Neural cell (in vitro differentiated cells): ENCODE results near the gene PCDH9. TPM values are rescaled to one million over a fixed set of nuclear protein-coding genes. Genes with fewer than 3 reads are reported as not detected.

Experiments used
- H2AFZ ChIP-seq: fragments of 200-600, 300-800 bp; sonication (generic), shearing (Covaris generic); 2 replicates; pipeline ENCODE4 v1.6.0; 2014; ENCODE audit warnings: low read depth, mild to moderate bottlenecking, antibody characterized with exemption, low read length, moderate library complexity
- H3F3A ChIP-seq: fragments of 200-600 bp; shearing (Covaris generic); 2 replicates; pipeline ENCODE4 v1.6.1; 2016; ENCODE audit warnings: mild to moderate bottlenecking, moderate library complexity, mixed read lengths, antibody characterized with exemption, low read length; ENCODE audit not compliant: insufficient read depth, poor library complexity, severe bottlenecking
- H3K27ac ChIP-seq: fragments of 200-600, 300-800 bp; sonication (generic), shearing (Covaris generic); 2 replicates; pipeline ENCODE4 v1.5.1; 2014; ENCODE audit warnings: mild to moderate bottlenecking, low read length, moderate library complexity
- H3K27me3 ChIP-seq: fragments of 300-800, 200-600 bp; sonication (generic), shearing (Covaris generic); 2 replicates; pipeline ENCODE4 v1.6.0; 2014; ENCODE audit warnings: mild to moderate bottlenecking, low read depth, low read length, moderate library complexity; ENCODE audit not compliant: insufficient read depth
- H3K36me3 ChIP-seq: fragments of 300-800, 200-600 bp; sonication (generic), shearing (Covaris generic); 2 replicates; pipeline ENCODE4 v1.5.1; 2014; ENCODE audit warnings: mild to moderate bottlenecking, antibody characterized with exemption, low read length, moderate library complexity; ENCODE audit not compliant: insufficient read depth
- H3K4me2 ChIP-seq: fragments of 300-800, 200-600 bp; sonication (generic), shearing (Covaris generic); 2 replicates; pipeline ENCODE4 v1.6.0; 2014; ENCODE audit warnings: mild to moderate bottlenecking, low read length
- H3K4me3 ChIP-seq: fragments of 300-800, 200-600 bp; sonication (generic), shearing (Covaris generic); 2 replicates; pipeline ENCODE4 v1.5.1; 2014; ENCODE audit warnings: mild to moderate bottlenecking, low read length, moderate library complexity
- H3K79me2 ChIP-seq: fragments of 200-600 bp; shearing (Covaris generic); replicated peaks from 2 replicates; pipeline ENCODE4 v1.6.0; 2014; ENCODE audit warnings: mild to moderate bottlenecking, low read length, moderate library complexity; ENCODE audit not compliant: insufficient read depth
- H3K9ac ChIP-seq: fragments of 300-800, 200-600 bp; sonication (generic), shearing (Covaris generic); 2 replicates; pipeline ENCODE4 v1.6.1; 2016; ENCODE audit warnings: mild to moderate bottlenecking, low read length, mixed read lengths
- H3K9me2 ChIP-seq: fragments of 200-600 bp; shearing (Covaris generic); 2 replicates; pipeline ENCODE4 v1.6.1; 2016; ENCODE audit warnings: mild to moderate bottlenecking, low read length, mixed read lengths; ENCODE audit not compliant: insufficient read depth
- H3K9me3 ChIP-seq: fragments of 200-600, 300-800 bp; sonication (generic), shearing (Covaris generic); 2 replicates; pipeline ENCODE4 v1.6.1; 2016; ENCODE audit warnings: mild to moderate bottlenecking, mixed run types, low read length, moderate library complexity, mixed read lengths
- H4K20me1 ChIP-seq: fragments of 200-600 bp; shearing (Covaris generic); 2 replicates; pipeline ENCODE4 v1.6.1; 2016; ENCODE audit warnings: mild to moderate bottlenecking, mixed run types; ENCODE audit not compliant: insufficient read depth
- CTCF ChIP-seq: fragments of 450-650 bp; IDR thresholded peaks from 2 replicates; pipeline ENCODE4 v1.5.1; 2014; ENCODE audit warnings: antibody characterized with exemption, mild to moderate bottlenecking, moderate library complexity; ENCODE audit not compliant: poor library complexity, severe bottlenecking
- EP300 ChIP-seq: fragments of 450-650 bp; conservative IDR thresholded peaks from 2 replicates; pipeline ENCODE4 v1.6.1; 2014; ENCODE audit warnings: antibody characterized with exemption, mild to moderate bottlenecking, moderate library complexity; ENCODE audit not compliant: poor library complexity, severe bottlenecking
- EZH2 ChIP-seq: fragments of 200-600, 300-800 bp; shearing (Covaris generic), sonication (generic); IDR thresholded peaks from 2 replicates; pipeline ENCODE4 v1.6.1; 2014; ENCODE audit warnings: antibody characterized with exemption, low read length, borderline replicate concordance, mild to moderate bottlenecking; ENCODE audit not compliant: insufficient read depth, poor library complexity, severe bottlenecking
- MXI1 ChIP-seq: fragments of 450-650 bp; conservative IDR thresholded peaks from 2 replicates; pipeline ENCODE4 v1.6.1; 2014; ENCODE audit warnings: antibody characterized with exemption, mild to moderate bottlenecking; ENCODE audit not compliant: poor library complexity, severe bottlenecking
- POLR2AphosphoS5 ChIP-seq: IDR thresholded peaks from 2 replicates; pipeline ENCODE4 v1.6.1; 2012
- RAD21 ChIP-seq: fragments of 450-650 bp; conservative IDR thresholded peaks from 2 replicates; pipeline ENCODE4 v1.6.1; 2014; ENCODE audit warnings: antibody characterized with exemption, mild to moderate bottlenecking, moderate library complexity
- REST ChIP-seq: IDR thresholded peaks from 2 replicates; pipeline ENCODE4 v1.6.1; 2012; ENCODE audit warnings: borderline replicate concordance
- SMC3 ChIP-seq: fragments of 450-650 bp; conservative IDR thresholded peaks from 2 replicates; pipeline ENCODE4 v1.6.1; 2014; ENCODE audit warnings: antibody characterized with exemption, mild to moderate bottlenecking, moderate library complexity; ENCODE audit not compliant: poor library complexity
- TAF1 ChIP-seq: IDR thresholded peaks from 2 replicates; pipeline ENCODE4 v1.6.1; 2012; ENCODE audit warnings: low read depth
- polyA plus RNA-seq: library from polyadenylated mRNA; depleted of rRNA; stranded (reverse); fragments of >200 nt; gene quantifications from 2 replicates; pipeline ENCODE4 v1.2.3, GENCODE V29; 2014

The PCDH9 gene
- polyA plus RNA-seq, 1 donor from 2014 or later, result 4.6 TPM

GRCh38 chr13:66943530-66943929, 286.6 kb downstream of the PCDH9 start:
- peak; percentile 49 for TF ChIP-seq POLR2AphosphoS5
- TF ChIP-seq EP300, result peak; percentile 91
- TF ChIP-seq REST, result peak; percentile 86
- TF ChIP-seq TAF1, result no peak
- Histone ChIP-seq H3K9ac (no peak overlapping the region), H3K79me2 (no peaks in the 10 kb centered on the region), H3K27me3 (no peaks in the 10 kb centered on the region), H3K36me3 (no peaks in the 10 kb centered on the region), H3K9me2 (no peaks in the 10 kb centered on the region), H3K4me3 (no peak overlapping the region), H2AFZ (no peak overlapping the region), H3K9me3 (no peaks in the 10 kb centered on the region), H3K4me2 (no peak overlapping the region), H3F3A (peaks cover 4% of the 10 kb centered on the region), H4K20me1 (no peaks in the 10 kb centered on the region), H3K27ac (peak overlapping the region; percentile 25)

- Histone ChIP-seq H3K4me2 (no peak overlapping the region), H3K27me3 (no peaks in the 10 kb centered on the region), H3K36me3 (no peaks in the 10 kb centered on the region), H3F3A (peaks cover 4% of the 10 kb centered on the region), H2AFZ (no peak overlapping the region), H3K27ac (no peak overlapping the region), H3K4me3 (no peak overlapping the region), H4K20me1 (no peaks in the 10 kb centered on the region), H3K9me2 (no peaks in the 10 kb centered on the region), H3K9me3 (no peaks in the 10 kb centered on the region), H3K9ac (no peak overlapping the region), H3K79me2 (no peaks in the 10 kb centered on the region)
- TF ChIP-seq SMC3 (no peak), RAD21 (no peak), MXI1 (no peak), REST (no peak), EZH2 (no peak), TAF1 (no peak), EP300 (no peak), POLR2AphosphoS5 (no peak), CTCF (no peak)
Measured at GRCh38 chr13:66940113-66940512, 290.0 kb downstream of the PCDH9 start.
